Retinal pigment epithelial cell (primary cell): ENCODE measurements around the gene DHH.

Experiments
- DNase-seq: peaks from one replicate; pipeline ENCODE4 v3.0.0-alpha.2; 2010; ENCODE audit warnings: low read depth
- H3K4me3 ChIP-seq: 2 replicates; pipeline ENCODE4 v1.5.1; 2011; ENCODE audit warnings: mild to moderate bottlenecking, low read length, control low read depth, moderate library complexity
- TF ChIP-seq, protein P1 (sequence below): conservative IDR thresholded peaks from 2 replicates; pipeline ENCODE4 v1.5.1; 2011; ENCODE audit warnings: low read depth, low read length, control low read depth, inconsistent platforms

The DHH gene

DNA sequence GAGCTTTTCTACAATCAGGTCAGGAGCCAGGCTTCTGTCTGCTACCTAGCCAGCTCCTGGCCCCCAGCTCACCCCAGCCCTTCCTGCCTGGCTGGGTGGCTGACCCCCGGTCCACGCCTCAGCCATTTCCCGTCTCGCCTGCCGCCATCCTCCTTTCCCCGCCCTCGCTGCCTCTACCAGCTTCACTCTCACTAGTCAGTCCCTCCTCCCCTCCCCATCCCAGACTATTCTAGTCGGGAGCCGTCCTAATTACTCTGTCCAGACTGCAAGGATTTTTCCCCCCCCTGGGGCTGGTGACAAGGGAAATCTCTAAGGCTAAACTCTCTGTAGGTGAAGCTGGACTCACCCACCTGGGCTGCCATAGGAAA is 825 bp downstream of the DHH start:
- TF ChIP-seq, protein P1, sequence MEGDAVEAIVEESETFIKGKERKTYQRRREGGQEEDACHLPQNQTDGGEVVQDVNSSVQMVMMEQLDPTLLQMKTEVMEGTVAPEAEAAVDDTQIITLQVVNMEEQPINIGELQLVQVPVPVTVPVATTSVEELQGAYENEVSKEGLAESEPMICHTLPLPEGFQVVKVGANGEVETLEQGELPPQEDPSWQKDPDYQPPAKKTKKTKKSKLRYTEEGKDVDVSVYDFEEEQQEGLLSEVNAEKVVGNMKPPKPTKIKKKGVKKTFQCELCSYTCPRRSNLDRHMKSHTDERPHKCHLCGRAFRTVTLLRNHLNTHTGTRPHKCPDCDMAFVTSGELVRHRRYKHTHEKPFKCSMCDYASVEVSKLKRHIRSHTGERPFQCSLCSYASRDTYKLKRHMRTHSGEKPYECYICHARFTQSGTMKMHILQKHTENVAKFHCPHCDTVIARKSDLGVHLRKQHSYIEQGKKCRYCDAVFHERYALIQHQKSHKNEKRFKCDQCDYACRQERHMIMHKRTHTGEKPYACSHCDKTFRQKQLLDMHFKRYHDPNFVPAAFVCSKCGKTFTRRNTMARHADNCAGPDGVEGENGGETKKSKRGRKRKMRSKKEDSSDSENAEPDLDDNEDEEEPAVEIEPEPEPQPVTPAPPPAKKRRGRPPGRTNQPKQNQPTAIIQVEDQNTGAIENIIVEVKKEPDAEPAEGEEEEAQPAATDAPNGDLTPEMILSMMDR, result no peak
- no peak for DNase-seq
- peak overlapping the region; percentile 37 for H3K4me3 ChIP-seq

DNA sequence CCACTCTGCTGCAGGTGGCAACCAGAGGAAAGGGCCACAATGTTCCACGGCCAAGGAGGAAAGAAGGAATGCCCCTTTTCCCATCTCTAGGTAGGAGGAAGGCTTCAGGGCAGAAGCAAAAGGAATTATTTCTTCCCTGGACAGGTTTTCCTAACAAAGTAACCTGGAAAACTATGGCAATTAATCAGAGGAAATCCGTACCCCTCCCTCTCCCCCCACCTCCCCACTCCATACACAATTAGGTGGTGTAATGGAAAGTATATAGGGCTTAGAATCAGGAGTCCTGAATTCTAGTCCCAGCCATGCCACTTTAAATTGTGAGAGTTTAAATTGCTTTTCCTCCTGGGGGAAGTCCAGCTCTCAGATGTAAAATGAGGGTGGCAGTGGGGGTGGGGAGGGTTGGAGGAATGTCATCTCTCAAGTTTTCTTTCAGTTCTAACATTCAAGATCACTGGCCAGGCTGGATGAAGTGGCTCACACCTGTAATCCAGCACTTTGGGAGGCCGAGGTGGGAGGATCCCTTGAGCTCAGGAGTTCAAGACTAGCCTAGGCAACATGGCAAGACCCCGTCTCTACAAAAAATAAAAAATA is 1.7 kb downstream of the DHH start:
- TF ChIP-seq, protein P1, result no peak
- DNase-seq, result no peak
- no peak overlapping the region for H3K4me3 ChIP-seq

DNA sequence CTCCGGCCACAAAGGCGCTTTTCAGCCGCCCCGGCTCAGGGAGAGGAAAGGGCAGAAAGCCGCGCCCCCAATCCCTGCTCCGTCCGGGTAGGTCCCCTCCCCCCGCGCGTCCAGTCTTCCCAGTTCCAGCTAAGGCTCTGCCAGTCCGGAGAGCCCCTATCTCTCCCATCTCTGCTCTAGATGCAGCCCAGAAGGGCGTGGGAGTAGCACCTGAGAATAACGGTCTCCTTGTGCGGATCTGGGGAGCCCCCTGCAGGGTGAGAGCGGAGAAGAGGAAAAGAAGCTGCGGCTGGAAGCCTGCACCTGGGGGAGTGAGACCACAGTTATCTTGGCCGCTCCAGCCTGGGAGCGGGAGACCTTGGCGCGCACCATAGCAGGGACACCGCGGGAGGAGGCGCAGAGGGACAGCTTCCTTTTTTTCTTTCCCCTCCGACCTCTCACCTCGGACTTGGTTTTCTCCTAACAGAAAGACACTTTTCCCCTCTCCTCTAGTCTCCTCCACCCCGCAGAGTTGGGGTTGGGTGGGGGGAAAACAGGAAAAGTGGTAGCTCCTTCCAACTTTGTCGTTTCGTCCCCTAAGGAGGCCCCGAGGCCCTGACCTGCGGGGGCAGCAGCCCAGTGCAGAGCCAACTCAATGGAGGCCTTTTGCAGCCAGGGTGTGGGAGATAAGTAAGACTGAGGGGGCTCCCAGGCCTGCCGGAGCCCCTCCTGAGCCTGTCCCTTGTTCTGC is 2.4 kb downstream of the DHH start:
- H3K4me3 ChIP-seq, result peak overlapping the region; percentile 45
- TF ChIP-seq, protein P1, result peak; percentile 72
- DNase-seq, result no peak

DNA sequence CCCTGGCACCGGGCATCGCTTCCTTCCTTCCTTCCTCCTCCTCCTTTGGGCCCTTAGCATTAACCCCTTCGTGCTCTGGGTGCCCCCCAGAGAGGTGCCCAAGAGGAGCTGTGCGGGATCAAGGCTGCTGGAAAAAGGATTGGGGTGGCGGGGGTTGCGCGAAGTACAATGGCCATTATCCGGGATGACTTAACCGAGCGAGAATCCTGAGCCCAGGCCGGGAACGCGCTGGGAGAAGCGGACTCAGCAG is 2.8 kb downstream of the DHH start:
- TF ChIP-seq, protein P1, result no peak
- DNase-seq, result no peak
- peak overlapping the region; percentile 45 for H3K4me3 ChIP-seq

DNA sequence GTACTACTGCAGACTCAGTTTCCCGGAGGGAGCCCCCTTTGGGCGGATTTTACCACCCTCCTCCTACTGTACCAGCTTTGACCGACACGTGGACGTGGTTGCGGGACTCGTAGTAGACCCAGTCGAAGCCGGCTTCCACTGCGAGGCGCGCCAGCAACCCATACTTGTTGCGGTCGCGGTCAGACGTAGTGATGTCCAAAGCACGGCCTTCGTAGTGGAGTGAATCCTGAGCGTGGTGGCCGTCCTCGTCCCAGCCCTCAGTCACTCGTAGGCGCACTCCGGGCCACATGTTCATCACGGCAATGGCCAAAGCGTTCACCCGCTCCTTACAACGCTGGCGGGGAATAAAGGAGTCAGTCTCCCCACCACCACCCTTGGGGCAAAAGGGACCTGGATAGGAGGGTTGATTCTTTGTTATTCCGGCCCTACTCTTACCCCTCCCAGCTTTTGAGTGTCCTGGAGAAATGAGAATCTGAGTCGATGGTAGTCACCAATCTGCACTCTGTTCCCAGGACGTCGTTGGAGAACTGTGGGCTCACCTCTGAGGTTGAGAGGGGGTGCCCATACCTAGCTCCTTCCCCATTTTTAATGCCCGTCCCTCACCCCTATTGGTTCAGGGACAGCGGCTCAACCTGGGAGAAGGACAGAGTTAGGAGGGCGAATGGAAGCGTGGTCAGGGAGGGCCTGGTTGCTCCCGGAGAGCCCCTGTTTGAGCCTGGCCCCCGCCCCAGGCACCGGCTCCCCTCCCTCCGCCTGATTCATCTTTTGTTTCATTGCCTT is 3.4 kb downstream of the DHH start:
- TF ChIP-seq, protein P1, result no peak
- DNase-seq, result no peak
- H3K4me3 ChIP-seq, result peak overlapping the region; percentile 45

DNA sequence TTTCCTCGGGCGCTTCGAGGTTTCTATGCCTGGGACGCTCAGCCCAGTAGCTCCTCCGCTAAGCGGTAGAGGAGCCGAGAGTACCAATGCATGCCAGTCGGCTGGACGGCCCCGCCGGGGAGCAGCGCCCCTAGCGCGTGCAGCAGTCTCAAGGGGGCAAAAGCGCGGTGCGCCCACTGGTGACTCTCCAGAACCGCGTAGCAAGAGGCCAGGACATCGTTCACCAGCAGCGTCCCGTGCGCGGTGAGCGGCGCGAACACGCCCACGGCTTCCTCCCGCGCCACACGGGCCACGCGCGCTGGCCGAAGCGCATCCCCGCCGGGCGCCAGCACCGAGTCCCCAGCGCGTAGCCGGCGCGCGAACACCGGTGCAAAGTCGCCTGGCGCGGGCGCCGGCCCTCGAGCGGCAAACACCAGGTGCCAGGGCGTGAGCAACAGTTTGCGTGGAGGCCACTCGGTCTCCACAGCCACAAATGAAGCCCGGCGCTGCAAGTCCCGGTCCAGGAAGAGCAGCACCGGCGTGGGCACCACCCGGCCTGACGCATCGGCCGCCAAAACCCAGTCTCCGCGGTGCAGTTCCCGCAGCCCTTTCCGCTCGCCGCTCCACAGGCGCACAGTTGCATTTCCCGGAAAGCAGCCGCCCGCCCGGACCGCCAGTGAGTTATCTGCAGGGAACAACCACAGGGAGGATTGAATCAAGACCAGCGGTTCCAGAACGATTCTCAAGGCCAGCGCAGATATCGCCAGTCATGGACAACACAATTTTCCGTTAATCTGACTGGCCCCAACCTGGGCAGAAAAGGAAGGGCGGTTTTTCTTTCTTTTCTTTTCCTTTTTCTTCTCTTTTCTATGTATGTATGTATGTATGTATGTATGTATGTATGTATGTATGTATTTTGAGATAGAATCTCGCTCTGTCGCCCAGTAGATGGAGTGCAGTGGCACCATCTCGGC is 4.5 kb downstream of the DHH start:
- peak overlapping the region; percentile 31 for H3K4me3 ChIP-seq
- TF ChIP-seq, protein P1, result peak; percentile 49
- no peak for DNase-seq
